Keratinocyte (primary cell): Measurements from ENCODE around the gene CTXND1.

Source experiments
- CTCF ChIP-seq, 3 experiments: IDR thresholded peaks in 1 of 3; conservative IDR thresholded peaks in 1 of 3; optimal IDR thresholded peaks in 1 of 3; 2 replicates in 2 of 3; 3 replicates in 1 of 3; pipeline versions ENCODE3 to v1.5.1; 2011; ENCODE audit warnings: low read length in 3 of 3, mild to moderate bottlenecking in 3 of 3, moderate library complexity in 2 of 3, control low read depth in 1 of 3, inconsistent platforms in 1 of 3; ENCODE audit not compliant: insufficient read depth in 2 of 3; ENCODE audit errors: extremely low read depth in 1 of 3
- EZH2 ChIP-seq: IDR thresholded peaks from one replicate; pipeline ENCODE4 v1.6.1; 2012; ENCODE audit warnings: inconsistent platforms, mild to moderate bottlenecking, low read length, moderate library complexity

- TF ChIP-seq CTCF (optimal IDR thresholded peaks at IDR 0.05 in 1 of 3, IDR thresholded peaks at IDR 0.05 in 1 of 3, conservative IDR thresholded peaks at IDR 0.05 in 1 of 3; ENCODE audit: extremely low read depth in 1 of 3, insufficient read depth in 2 of 3, low read length in 3 of 3) (no peak), EZH2 (no peak)
These were observed 2.0 kb downstream of the CTXND1 start for GRCh38 chr15:80249973-80250372.
